Measurements from ENCODE around the gene DNAJB14. TPM values are rescaled to one million over a fixed set of nuclear protein-coding genes. Genes with fewer than 3 reads are reported as not detected.

The DNAJB14 gene
- total and polyA plus RNA-seq, 2 of the 13 experiments (the other 11 are each of a cell fraction or from before 2014, with no cell fraction given) = 9.1 to 38.1 TPM

GRCh38 chr4:99945718-99946355 lies 581 bp downstream of the DNAJB14 start (continued):
- no peak for TF ChIP-seq KLF6 (CRISPR knock-in tag; IDR thresholded peaks at IDR 0.05)
- no peak for TF ChIP-seq ZNF468 (CRISPR knock-in tag; IDR thresholded peaks at IDR 0.05)
- no peak for TF ChIP-seq SIX4 (CRISPR knock-in tag; IDR thresholded peaks at IDR 0.05)
- TF ChIP-seq ZNF563 (CRISPR knock-in tag; IDR thresholded peaks at IDR 0.05) = no peak; the same call in 1 of the 2 replicates
- TF ChIP-seq NCOA2 (CRISPR knock-in tag; IDR thresholded peaks at IDR 0.05) = no peak
- TF ChIP-seq GRHL1 (CRISPR knock-in tag; conservative IDR thresholded peaks at IDR 0.05) = no peak
- TF ChIP-seq RFXANK (CRISPR knock-in tag; IDR thresholded peaks at IDR 0.05) = no peak

GRCh38 chr4:99943904-99944437 lies 2.4 kb downstream of the DNAJB14 start:
- TF ChIP-seq ZNF644 (CRISPR knock-in tag; IDR thresholded peaks at IDR 0.05; ENCODE audit: low read depth) (no peak), YEATS2 (CRISPR knock-in tag; IDR thresholded peaks at IDR 0.05; ENCODE audit: borderline replicate concordance) (no peak), ASH2L (IDR thresholded peaks at IDR 0.05; ENCODE audit: insufficient read length, low read depth, low read length) (no peak), ZNF280B (CRISPR knock-in tag; IDR thresholded peaks at IDR 0.05; ENCODE audit: borderline replicate concordance) (no peak), SP2 (CRISPR knock-in tag; IDR thresholded peaks at IDR 0.05) (no peak), RNF2 (conservative IDR thresholded peaks at IDR 0.05; ENCODE audit: low read depth) (no peak)
- TF ChIP-seq, protein P1, sequence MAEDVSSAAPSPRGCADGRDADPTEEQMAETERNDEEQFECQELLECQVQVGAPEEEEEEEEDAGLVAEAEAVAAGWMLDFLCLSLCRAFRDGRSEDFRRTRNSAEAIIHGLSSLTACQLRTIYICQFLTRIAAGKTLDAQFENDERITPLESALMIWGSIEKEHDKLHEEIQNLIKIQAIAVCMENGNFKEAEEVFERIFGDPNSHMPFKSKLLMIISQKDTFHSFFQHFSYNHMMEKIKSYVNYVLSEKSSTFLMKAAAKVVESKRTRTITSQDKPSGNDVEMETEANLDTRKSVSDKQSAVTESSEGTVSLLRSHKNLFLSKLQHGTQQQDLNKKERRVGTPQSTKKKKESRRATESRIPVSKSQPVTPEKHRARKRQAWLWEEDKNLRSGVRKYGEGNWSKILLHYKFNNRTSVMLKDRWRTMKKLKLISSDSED (CRISPR knock-in tag; IDR thresholded peaks at IDR 0.05) = no peak
- TF ChIP-seq, protein P2, sequence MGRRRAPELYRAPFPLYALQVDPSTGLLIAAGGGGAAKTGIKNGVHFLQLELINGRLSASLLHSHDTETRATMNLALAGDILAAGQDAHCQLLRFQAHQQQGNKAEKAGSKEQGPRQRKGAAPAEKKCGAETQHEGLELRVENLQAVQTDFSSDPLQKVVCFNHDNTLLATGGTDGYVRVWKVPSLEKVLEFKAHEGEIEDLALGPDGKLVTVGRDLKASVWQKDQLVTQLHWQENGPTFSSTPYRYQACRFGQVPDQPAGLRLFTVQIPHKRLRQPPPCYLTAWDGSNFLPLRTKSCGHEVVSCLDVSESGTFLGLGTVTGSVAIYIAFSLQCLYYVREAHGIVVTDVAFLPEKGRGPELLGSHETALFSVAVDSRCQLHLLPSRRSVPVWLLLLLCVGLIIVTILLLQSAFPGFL (CRISPR knock-in tag; IDR thresholded peaks at IDR 0.05) = no peak
- DNase-seq (ENCODE audit: low spot score) (no peak), ATAC-seq (no peak), FAIRE-seq (no peak)
- intact Hi-C loops (cut with micrococcal nuclease; ENCODE audit: unreplicated experiment) (no loop called here), in situ Hi-C loops (cut with HindIII; ENCODE audit: extremely low pct_ligation_motif_present, low pct_unique_long_range_greater_than_20kb) (no loop called here)
- peaks cover 8% of the 10 kb centered on the region; the same call in 1 of the 2 replicates for H4K20me1 ChIP-seq (ENCODE audit: insufficient read depth, low read length)
- whole genome bisulfite sequencing (ENCODE audit: low lambda C conversion rate) = 97% methylated on average over 2 of the region's 2 CpGs
- H3K79me2 ChIP-seq (ENCODE audit: insufficient read depth, low read length) = peaks cover 63% of the 10 kb centered on the region
- H3K4me3 ChIP-seq (replicated peaks in 1 of 3; ENCODE audit: insufficient read depth in 1 of 3, low read depth in 2 of 3, low read length in 3 of 3) = no peak overlapping the region
- ChIA-PET CTCF (ENCODE audit: low intra/inter-chr PET ratio, low total read pairs) (no interaction called here), POLR2A (no interaction called here)
- H3K27ac ChIP-seq (ENCODE audit: extremely low read length, insufficient read depth, low read length) = no peak overlapping the region
- H3K9ac ChIP-seq (ENCODE audit: insufficient read depth, low read depth, low read length) = no peak overlapping the region
- BruUV-seq (replicated peaks) = no TSS peak
- no peaks in the 10 kb centered on the region; a peak in 1 of 5 replicates for H3K27me3 ChIP-seq (ENCODE audit: control insufficient read depth in 1 of 2, insufficient read depth in 2 of 2, low read length in 2 of 2)
- H3K4me2 ChIP-seq (ENCODE audit: low read depth, low read length) = peak overlapping the region; percentile 25
- no peak overlapping the region for H2AFZ ChIP-seq (ENCODE audit: low read length)
- no peaks in the 10 kb centered on the region for H3K36me3 ChIP-seq (replicated peaks in 1 of 2; ENCODE audit: control insufficient read depth in 1 of 2, insufficient read depth in 2 of 2, low read length in 2 of 2)
- H3K4me1 ChIP-seq (ENCODE audit: insufficient read depth, low read length) = peaks cover 44% of the 10 kb centered on the region
- no peaks in the 10 kb centered on the region for H3K9me3 ChIP-seq (ENCODE audit: low read length)

Measured in HepG2 (cell line).